VCaP (cell line): ENCODE results near the gene KCNJ8.
"Not testable (repeated sequence)": the region's sequence is repeated elsewhere in the genome, so short reads cannot be mapped to it uniquely, and the experiment has no call there.

Source experiments
- H3K27ac ChIP-seq: fragments of 450-650 bp; 2 replicates; pipeline ENCODE4 v1.5.1; 2017
- TF ChIP-seq, protein P1 (sequence below): fragments of 450-650 bp; conservative IDR thresholded peaks from 2 replicates; pipeline ENCODE4 v1.5.1; 2017; ENCODE audit warnings: mild to moderate bottlenecking, moderate library complexity

KCNJ8 gene

DNA sequence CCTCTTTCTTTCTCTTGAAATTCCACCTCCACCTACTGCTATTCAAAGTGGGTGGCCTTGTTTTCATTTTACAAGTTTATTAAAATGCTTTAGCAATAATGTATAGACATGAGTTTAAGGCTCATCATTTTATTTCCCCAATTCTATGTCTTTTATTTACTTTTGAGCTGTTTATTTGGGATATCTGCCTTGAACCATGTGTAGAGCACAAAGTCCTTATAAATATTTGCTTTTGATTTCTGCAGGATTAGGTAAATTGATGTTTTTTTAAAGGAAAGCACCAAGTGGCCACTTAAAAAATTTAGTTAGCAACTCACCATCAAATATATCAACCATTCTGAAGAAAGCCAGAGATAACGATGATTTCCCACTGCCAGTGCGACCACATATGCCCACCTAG, 39.8 kb upstream of the KCNJ8 start:
- TF ChIP-seq, protein P1, sequence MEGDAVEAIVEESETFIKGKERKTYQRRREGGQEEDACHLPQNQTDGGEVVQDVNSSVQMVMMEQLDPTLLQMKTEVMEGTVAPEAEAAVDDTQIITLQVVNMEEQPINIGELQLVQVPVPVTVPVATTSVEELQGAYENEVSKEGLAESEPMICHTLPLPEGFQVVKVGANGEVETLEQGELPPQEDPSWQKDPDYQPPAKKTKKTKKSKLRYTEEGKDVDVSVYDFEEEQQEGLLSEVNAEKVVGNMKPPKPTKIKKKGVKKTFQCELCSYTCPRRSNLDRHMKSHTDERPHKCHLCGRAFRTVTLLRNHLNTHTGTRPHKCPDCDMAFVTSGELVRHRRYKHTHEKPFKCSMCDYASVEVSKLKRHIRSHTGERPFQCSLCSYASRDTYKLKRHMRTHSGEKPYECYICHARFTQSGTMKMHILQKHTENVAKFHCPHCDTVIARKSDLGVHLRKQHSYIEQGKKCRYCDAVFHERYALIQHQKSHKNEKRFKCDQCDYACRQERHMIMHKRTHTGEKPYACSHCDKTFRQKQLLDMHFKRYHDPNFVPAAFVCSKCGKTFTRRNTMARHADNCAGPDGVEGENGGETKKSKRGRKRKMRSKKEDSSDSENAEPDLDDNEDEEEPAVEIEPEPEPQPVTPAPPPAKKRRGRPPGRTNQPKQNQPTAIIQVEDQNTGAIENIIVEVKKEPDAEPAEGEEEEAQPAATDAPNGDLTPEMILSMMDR, result no peak
- H3K27ac ChIP-seq, result no peak overlapping the region

DNA sequence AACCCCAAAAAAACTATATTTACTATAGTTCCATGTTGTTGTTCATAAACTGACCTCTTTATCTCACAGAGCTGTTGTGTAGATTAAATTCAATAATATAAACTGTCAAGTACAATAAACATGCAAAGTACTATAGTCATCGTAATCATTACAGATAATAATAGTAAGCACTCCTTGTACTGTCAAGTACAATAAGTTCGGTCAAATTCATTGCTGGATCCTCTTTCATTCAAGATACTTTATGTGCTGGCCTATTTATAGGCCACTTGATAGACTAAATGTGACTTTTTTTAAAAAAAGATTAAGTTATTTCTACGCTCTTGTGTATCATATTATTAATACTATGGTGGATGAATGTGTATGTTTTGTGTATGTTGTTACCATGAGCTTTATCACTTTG, 39.2 kb upstream of the KCNJ8 start:
- TF ChIP-seq, protein P1, result no peak
- no peak overlapping the region for H3K27ac ChIP-seq

DNA sequence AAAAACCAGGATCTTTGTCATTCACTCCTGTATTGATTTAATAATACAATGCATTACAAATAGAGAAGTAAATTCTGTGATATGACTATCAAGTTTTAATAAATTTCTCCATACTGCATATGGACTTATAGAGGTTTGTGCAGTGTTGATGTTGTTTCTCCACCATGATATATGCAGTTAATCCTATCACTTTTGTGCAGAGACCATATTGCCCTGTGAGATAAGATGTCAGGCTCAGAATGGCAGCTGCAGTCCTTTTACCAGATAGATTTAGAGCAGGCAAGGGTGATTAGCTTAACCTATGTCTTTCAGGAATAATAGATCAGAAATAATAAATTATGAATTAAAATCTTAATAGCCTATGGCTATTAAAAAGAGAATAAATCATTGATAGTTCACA, 38.6 kb upstream of the KCNJ8 start:
- H3K27ac ChIP-seq, result no peak overlapping the region
- TF ChIP-seq, protein P1, result no peak

DNA sequence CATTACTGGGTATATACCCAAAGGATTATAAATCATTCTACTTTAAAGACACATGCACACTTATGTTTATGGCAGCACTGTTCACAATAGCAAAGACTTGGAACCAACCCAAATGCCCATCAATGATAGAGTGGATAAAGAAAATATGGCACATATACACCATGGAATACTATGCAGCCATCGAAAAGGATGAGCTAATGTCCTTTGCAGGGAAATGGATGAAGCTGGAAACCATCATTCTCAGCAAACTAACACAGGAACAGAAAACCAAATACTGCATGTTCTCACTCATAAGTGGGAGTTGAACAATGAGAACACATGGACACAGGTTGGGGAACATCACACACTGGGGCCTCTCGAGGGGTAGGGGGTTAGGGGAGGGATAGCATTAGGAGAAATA, 37.8 kb upstream of the KCNJ8 start:
- H3K27ac ChIP-seq, result not testable (repeated sequence)

DNA sequence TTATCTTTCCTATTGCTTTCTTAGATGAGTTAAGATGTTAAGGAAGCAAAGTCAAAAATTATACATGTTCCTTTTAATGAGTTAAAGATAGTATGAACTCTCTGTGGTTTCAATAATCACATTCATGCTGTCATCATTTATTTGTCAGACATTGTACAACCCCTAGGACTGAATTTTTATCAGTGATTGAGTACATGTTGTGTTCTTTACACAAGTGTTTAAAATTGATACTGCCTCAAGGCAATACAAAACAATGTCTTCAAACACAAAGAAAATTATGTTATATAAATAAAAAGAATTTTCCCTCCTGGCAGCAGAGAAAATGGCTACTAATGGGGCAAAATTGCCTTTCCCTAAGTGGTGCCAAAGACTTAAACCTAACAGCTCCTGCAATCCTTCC, 34.6 kb upstream of the KCNJ8 start:
- no peak overlapping the region for H3K27ac ChIP-seq

DNA sequence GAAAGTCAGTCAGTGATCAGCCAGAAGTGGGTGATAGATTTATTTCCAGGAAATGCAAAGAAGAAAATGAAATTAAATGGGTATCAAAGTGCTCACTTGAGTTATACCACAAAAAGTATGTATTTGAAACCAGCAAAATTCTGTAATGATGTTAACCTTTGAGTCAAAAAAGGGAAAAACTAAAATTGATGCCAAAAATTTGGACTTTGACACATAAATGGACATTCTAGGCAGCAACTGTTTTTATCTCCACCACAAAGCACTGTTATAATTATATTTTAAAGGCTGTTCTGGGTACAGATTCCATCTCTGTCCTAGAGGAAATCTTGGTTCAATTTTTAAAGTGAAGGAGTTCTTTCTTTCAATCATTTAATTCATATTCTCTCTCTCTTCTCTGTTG, 31.7 kb upstream of the KCNJ8 start:
- no peak overlapping the region for H3K27ac ChIP-seq
- TF ChIP-seq, protein P1, result no peak

More for the DNA sequence above, 34.6 kb upstream of the KCNJ8 start:
- TF ChIP-seq, protein P1, result no peak

DNA sequence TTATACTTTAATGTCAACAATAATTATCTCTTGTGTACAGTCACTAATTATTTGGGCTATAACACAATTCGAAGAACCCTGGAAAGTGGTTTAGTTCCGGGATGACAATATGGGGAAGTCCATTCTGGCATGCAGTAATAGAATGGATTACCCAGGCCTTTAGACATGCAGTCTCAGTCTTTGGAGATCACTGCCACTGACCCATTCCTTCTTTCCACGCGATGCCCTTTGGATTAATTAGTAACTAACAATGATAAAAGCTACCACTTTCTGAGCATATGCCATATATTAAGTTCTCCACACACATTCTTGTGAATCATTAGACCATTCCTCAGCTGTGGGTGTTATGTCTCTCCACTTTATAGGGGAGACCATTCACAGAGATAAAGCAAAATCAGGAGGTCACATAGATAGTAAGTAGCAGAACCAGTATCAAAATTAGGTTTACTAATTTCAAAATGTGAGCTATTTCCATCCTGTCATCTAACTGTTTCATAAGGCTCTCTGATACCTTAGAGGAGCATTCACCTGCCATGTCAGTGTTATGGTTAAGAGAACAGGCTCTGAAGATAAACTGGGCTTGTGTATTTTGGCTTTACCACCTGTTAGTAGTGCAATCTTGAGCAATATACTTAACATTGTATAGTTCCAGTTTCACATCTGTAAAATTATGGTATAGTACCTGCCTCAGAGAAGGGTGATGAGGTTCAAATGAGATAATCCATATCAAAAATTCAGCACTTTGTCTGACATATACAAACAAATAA, 27.2 kb upstream of the KCNJ8 start:
- no peak overlapping the region for H3K27ac ChIP-seq
- TF ChIP-seq, protein P1, result no peak

DNA sequence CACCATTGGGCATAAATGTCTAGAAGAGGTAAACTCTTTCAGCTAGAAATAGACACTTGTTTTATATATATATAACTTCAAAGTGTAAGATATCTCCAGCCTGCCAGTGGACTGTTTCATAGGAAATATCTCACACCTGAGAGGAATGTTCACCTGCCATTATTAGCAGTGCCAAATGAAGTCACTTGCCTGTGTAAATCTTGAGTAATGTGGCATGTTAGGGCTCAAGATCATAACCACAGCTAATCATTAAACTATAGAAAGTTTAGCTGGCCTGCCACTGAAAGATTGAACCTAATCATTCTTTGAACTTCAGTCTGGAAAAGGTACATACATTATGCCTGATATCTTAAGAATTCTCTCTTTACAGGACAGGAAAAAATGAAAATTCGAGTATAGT, 25.5 kb upstream of the KCNJ8 start:
- TF ChIP-seq, protein P1, result no peak

More for the DNA sequence above, 25.5 kb upstream of the KCNJ8 start:
- no peak overlapping the region for H3K27ac ChIP-seq
